ENCODE results near the gene LCN2.
"Not testable (repeated sequence)": the region's sequence is repeated elsewhere in the genome, so short reads cannot be mapped to it uniquely, and the experiment has no call there.

LCN2 gene

DNA sequence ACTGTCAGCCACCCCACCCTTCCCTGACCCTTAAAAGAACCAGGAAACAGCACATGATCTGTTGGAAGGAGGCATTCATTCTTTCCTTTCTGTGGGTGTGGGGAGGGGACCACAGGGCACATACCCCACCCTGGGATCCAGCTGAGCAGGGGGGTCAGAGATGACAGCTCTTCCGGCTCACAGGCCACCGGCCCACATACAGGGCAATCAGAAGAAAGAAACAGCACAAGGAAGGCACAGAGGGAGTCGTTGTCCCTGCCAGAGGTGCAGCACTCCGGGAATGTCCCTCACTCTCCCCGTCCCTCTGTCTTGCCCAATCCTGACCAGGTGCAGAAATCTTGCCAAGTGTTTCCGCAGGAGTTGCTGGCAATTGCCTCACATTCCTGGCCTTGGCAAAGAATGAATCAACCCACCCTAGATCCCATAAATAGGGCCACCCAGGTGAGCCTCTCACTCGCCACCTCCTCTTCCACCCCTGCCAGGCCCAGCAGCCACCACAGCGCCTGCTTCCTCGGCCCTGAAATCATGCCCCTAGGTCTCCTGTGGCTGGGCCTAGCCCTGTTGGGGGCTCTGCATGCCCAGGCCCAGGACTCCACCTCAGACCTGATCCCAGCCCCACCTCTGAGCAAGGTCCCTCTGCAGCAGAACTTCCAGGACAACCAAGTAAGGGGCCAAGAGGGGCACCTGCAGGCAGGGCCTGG, at the start of gene LCN2:
TSS of gene LCN2 (plus strand) at position 453 of the 701 bp plus-strand sequence. CDS start at position 526, 73 bp downstream.
- no peak for DNase-seq

DNA sequence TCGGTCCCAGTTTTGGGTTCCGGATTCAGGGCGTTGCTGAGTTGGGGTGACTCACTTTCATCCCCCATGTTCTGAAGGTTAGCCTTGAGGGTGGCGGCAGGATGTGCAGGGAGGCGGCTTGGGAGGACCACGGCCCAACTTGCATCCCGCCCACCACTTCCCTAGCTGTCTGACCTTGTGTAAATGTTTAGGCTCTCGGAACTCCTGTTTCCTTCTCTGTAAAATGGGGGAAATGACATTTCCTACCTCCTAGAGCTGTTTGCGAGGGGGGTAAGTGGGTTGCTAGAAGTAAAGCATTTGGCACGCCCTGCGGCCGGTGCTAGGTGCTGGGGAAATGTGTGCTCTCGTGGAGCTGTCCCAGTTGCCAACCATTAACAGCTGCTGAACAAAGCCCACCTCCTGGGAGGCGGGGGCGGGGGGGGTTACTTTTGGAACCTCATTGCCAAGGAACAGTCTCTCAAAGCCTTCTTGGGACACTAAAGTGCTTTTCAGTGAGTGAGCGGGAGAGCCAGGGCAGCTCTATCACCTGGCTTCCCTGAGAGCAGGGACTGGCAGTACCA, 49.2 kb upstream of the LCN2 start:
- peak in 14 of 58 donors; percentile 17 to 56 (median 34) for DNase-seq

DNA sequence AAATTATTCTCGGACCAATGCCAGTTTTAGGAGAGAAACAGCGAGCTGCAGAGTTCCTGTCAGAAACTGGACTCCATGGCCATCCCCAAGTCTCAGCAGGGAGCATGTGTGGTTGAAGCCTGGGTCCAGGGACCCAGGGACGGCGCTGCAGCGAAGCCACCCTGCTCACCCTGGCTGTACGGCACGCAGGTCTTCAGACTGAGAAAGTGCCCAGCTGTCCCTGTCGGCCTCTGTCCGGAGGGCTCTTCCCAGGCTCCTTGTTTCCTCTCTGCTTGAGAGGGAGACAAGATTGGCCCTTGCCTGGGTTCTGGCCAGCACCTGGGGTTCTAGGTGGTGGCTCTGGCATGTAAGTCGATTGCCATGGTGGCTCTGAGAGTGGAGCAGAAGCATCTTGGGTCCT, 48.7 kb upstream of the LCN2 start:
- DNase-seq = no peak

DNA sequence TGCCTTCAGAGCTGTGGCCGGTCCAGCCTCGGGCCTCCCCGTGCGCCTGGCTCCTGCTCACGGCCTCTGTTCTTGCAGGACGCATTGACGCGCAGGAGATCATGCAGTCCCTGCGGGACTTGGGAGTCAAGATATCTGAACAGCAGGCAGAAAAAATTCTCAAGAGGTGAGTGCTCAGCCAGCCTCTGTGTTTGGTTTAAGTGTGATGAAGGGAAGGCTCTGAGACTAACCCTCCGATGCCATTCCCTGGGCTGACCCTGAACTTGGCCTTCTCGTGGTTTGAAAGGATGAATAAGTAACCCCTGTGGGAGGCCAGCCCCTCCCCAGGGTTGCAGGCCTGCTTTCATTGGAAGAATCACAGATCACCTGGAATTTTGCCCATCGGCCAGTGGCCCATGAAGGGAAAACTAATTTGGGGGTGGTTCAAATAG, 48.0 kb upstream of the LCN2 start:
- no peak for DNase-seq

DNA sequence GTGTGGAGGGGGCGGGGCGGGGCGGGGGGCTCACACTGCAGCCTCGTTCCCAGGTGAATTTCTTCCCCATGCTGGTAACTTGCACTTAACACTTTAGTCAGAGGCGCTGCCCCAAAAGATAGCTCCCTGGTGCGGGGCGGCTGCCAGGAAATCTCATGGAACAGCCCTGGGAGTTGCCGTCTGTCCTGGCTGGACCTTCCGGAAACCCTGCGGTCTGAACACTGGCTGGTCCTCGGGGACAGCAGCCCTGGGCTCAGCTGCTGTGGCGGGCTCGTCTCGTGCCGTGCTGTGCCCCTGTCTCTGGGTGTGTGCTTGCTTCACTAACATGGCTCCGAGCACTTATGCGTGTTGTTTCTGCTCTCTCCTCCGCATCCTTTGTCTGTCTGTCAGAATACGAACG, 47.6 kb upstream of the LCN2 start:
- DNase-seq = no peak

DNA sequence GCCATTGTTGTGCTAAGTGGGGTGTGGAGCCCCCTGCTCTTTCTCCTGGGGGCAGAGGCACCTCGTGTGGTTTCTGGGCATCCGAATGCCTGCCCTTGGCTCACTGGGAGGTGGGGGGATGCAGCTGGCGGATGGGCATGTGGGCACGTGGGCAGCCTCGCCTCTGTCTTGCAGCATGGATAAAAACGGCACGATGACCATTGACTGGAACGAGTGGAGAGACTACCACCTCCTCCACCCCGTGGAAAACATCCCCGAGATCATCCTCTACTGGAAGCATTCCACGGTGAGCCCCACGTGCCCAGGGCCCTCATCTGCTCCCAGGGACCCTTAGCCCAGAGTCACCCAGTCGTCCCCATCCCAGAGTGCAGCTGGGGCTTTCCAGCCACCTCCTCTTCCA, 47.1 kb upstream of the LCN2 start:
- no peak for DNase-seq

DNA sequence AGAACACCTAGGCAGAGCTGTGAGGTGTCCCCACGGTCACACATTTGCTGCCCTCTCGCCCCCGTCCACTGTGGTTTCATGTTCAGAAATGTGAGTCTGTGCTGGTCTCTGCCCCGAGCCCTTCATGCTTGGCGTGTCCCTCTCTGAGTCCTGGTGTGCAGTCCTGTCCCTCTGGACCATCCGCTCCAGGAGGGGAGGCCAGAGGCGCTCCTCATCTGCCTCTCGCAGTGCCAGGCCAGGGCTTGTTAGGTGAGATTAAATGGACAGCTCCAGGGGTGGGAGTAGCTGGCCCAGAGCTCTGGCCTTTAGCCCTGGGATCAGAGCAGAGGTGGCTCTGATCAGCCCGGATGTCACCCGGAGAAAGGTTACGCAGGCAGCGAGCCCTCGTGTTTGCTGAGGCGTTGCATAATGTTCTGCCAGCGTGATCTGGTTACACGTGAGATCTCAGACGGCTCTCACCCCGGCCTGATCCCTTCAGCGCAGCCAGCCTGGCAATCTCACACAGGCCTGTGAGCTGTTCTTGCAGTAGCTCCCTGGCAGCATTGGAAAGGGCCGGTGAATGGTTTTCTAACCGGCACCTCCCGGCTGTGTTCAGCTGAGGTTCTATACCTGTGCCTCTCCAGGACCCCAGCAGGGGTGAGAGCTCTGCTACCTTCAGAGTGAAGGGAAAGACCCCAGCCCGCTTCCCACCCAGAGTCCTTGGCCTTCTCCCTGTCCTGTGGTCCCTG, 46.2 kb upstream of the LCN2 start:
- DNase-seq = peak in 1 of 58 donors; percentile 23

DNA sequence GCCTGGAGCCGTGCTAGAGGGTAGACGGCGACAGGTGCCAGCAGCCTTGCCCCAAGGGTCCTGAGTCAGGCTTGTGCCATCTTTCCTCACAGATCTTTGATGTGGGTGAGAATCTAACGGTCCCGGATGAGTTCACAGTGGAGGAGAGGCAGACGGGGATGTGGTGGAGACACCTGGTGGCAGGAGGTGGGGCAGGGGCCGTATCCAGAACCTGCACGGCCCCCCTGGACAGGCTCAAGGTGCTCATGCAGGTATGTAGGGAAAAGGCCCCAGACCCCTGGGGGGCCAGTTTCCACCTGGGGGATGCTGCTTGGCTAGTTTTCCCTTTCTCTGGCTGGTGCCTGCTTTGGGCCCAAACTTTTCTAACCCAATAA, 45.7 kb upstream of the LCN2 start:
- no peak for DNase-seq

DNA sequence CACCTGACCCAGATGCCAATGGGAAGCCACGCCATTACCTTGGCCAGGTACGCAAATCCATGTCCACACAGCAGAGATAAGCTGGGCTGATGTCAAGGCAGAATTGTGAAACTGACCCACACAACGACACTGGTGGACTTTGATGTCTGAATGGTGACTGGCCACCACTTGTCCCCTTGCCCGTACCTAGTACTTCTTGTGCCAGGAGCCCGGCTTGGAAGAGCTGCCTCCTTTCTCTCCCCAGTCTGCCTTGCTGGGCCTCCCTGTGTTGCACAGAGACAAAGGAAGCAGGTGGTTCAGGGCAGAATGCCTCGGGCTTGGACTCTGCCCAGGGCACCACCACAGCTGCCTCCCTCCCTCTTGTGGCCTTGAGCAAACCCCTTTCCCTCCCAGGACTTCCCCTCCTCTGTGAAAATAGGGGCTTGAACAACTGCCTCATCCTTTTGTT, 45.1 kb upstream of the LCN2 start:
- no peak for DNase-seq

DNA sequence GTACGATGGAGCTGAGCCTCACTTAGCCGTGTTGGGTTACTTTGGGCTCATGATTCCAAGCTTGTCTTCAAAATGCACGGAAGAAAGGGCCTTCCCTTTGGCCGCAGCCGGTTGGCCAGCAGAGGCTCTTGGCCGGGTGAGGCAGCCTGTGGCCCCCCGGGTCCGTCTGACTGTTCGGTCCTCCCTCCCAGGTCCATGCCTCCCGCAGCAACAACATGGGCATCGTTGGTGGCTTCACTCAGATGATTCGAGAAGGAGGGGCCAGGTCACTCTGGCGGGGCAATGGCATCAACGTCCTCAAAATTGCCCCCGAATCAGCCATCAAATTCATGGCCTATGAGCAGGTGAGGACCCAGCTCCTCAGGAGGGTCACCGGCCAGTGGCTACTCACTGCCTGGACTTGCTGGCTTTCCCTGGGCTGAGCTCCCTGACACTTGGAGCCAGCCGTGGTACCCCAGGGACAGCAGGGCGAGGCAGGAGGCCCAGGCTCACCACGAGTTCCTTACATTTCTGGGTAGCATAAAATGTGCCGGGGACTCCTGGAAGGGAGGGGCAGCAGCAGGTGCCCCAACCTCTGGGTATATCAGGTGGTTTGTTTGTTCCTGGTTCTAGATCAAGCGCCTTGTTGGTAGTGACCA, 43.6 kb upstream of the LCN2 start:
- DNase-seq = no peak

DNA sequence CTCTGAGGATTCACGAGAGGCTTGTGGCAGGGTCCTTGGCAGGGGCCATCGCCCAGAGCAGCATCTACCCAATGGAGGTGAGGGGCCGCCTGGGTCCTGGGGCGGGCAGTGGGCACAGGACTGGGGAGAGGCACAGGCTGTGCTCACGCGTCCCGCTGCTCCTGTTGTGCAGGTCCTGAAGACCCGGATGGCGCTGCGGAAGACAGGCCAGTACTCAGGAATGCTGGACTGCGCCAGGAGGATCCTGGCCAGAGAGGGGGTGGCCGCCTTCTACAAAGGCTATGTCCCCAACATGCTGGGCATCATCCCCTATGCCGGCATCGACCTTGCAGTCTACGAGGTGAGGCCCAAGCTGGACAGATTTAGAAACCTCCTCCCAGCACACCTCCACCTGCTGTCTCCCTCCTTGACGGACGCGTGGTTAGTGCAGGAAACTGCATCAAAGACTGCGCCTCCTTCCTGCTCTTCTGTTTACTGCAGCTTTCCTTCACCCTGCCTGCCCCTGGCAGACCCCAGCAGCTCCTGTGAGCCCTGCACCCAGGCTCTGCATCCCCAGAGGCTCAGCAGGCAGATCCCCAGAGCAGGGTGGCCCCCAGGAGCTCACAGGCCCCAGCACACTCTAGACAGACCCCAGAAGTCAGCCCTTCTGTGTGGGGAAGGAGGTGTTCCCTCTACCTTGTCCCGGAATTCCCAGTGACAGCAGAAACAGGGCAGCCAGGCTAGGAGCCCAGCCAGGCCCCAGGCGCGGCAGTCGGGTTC, 42.9 kb upstream of the LCN2 start:
- no peak for DNase-seq

DNA sequence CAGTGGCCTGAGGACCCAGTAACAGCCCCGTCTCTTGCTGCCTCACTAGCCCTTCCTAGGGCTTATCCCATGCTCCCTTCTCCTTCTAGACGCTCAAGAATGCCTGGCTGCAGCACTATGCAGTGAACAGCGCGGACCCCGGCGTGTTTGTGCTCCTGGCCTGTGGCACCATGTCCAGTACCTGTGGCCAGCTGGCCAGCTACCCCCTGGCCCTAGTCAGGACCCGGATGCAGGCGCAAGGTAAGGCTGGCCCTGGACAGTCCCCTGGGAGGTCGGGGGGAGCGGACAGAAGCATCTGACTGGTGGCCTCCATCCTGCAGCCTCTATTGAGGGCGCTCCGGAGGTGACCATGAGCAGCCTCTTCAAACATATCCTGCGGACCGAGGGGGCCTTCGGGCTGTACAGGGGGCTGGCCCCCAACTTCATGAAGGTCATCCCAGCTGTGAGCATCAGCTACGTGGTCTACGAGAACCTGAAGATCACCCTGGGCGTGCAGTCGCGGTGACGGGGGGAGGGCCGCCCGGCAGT, 42.2 kb upstream of the LCN2 start:
- DNase-seq = no peak

DNA sequence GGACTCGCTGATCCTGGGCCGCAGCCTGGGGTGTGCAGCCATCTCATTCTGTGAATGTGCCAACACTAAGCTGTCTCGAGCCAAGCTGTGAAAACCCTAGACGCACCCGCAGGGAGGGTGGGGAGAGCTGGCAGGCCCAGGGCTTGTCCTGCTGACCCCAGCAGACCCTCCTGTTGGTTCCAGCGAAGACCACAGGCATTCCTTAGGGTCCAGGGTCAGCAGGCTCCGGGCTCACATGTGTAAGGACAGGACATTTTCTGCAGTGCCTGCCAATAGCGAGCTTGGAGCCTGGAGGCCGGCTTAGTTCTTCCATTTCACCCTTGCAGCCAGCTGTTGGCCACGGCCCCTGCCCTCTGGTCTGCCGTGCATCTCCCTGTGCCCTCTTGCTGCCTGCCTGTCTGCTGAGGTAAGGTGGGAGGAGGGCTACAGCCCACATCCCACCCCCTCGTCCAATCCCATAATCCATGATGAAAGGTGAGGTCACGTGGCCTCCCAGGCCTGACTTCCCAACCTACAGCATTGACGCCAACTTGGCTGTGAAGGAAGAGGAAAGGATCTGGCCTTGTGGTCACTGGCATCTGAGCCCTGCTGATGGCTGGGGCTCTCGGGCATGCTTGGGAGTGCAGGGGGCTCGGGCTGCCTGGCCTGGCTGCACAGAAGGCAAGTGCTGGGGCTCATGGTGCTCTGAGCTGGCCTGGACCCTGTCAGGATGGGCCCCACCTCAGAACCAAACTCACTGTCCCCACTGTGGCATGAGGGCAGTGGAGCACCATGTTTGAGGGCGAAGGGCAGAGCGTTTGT, 41.6 kb upstream of the LCN2 start:
- DNase-seq = no peak

DNA sequence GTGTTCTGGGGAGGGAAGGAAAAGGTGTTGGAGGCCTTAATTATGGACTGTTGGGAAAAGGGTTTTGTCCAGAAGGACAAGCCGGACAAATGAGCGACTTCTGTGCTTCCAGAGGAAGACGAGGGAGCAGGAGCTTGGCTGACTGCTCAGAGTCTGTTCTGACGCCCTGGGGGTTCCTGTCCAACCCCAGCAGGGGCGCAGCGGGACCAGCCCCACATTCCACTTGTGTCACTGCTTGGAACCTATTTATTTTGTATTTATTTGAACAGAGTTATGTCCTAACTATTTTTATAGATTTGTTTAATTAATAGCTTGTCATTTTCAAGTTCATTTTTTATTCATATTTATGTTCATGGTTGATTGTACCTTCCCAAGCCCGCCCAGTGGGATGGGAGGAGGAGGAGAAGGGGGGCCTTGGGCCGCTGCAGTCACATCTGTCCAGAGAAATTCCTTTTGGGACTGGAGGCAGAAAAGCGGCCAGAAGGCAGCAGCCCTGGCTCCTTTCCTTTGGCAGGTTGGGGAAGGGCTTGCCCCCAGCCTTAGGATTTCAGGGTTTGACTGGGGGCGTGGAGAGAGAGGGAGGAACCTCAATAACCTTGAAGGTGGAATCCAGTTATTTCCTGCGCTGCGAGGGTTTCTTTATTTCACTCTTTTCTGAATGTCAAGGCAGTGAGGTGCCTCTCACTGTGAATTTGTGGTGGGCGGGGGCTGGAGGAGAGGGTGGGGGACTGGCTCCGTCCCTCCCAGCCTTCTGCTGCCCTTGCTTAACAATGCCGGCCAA, 40.8 kb upstream of the LCN2 start:
- DNase-seq = no peak

DNA sequence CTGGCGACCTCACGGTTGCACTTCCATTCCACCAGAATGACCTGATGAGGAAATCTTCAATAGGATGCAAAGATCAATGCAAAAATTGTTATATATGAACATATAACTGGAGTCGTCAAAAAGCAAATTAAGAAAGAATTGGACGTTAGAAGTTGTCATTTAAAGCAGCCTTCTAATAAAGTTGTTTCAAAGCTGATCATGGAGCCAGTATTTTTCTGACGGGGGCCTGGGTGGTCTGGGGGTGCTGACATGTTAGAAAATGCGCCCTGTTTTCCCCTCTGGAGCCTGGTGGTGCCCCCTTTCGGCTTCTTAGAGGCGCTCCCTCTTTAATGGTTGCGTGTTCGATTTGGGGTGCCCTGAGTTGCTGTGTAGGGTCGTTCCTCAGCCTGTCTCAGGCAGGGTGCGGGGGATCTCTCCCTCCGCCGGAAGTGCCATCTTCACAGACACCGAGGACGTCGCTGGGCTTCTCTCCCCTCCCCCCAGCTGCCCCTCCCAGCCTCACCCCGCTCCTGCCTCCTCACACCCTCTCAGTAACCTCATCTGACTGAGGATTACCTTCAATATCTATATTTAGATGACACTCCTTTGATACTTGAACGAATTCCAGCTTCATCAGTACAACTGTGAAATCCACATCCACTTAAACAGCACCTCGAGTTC, 40.1 kb upstream of the LCN2 start:
- no peak for DNase-seq

DNA sequence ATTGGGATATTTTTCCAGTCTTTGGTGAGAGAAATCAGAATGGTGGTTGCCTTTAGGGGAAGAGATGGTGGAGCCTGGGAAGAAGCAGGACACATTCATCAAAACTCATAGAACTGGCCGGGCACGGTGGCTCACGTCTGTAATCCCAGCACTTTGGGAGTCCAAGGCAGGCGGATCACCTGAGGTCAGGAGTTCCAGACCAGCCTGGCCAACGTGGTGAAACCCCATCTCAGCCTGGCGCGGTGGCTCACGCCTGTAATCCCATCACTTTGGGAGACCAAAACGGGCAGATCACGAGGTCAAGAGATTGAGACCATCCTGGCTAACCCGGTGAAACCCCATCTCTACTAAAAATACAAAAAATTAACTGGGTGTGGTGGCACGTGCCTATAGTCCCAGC, 37.5 kb upstream of the LCN2 start:
- DNase-seq = not testable (repeated sequence)

DNA sequence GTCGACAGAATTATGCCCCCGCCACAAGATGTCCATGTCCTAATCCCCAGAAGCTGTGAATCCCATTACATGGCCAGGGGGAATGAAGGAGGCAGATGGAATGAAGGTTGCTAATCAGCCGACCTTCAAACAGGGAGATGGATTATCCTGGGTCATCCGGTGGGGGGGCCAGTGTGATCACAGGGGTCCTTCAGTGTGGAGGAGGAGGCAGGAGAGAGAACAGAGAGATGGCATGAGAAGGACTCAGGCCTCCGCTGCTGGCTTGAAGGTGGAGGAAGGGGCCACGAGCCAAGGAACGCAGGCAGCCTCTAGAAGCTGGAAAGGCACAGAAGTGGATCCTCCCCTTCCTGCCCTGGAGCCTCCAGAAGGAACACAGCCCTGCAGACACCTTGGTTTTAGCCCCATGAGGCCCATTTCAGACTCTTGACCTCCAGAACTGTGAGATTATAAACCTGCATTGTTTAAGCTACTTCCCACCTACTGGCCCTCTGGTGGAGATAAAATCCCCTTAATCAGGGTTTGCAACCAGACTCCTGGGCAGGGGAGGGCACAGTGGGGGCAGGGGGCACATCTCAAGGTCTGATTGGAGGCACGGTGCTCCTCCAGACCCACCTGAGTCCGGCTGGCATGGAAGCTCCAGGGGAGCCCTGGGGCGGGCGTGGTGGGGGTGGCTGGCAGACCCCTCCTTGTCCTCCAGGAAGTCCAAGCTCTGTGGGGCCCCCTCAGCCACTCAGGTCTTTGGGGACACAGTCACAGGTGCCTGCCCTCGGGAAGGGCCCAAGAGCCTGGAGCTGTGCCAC, 35.5 kb upstream of the LCN2 start:
- DNase-seq = no peak

All from anterior cingulate cortex (tissue), 58 donors.